ENCODE measurements around the gene ENPP3.

Gene ENPP3

GRCh38 chr6:131769385-131770141 is 132.5 kb downstream of the ENPP3 start:
- DNase-seq: no peak

- DNase-seq: no peak
Measured at GRCh38 chr6:131770776-131771175, 133.7 kb downstream of the ENPP3 start.

GRCh38 chr6:131773284-131773950 is 136.3 kb downstream of the ENPP3 start:
- no peak for DNase-seq

- no peak for DNase-seq
Measured at GRCh38 chr6:131775886-131776285, 138.8 kb downstream of the ENPP3 start.

GRCh38 chr6:131776985-131777384 is 139.9 kb downstream of the ENPP3 start:
- DNase-seq: no peak

GRCh38 chr6:131778169-131778568 is 141.1 kb downstream of the ENPP3 start:
- no peak for DNase-seq

- DNase-seq: no peak
Measured at GRCh38 chr6:131779304-131779703, 142.2 kb downstream of the ENPP3 start.

- DNase-seq: no peak
Measured at GRCh38 chr6:131780600-131780999, 143.5 kb downstream of the ENPP3 start.

GRCh38 chr6:131781687-131782086 is 144.6 kb downstream of the ENPP3 start:
- no peak for DNase-seq

GRCh38 chr6:131782764-131783163 is 145.7 kb downstream of the ENPP3 start:
- peak; percentile 43 for DNase-seq

GRCh38 chr6:131784561-131784960 is 147.5 kb downstream of the ENPP3 start:
- no peak for DNase-seq

GRCh38 chr6:131787079-131787478 is 150.0 kb downstream of the ENPP3 start:
- DNase-seq: no peak

GRCh38 chr6:131787766-131788712 is 150.9 kb downstream of the ENPP3 start:
- no peak for DNase-seq

- no peak for DNase-seq
Measured at GRCh38 chr6:131789219-131789618, 152.1 kb downstream of the ENPP3 start.

GRCh38 chr6:131791476-131791875 is 154.4 kb downstream of the ENPP3 start:
- no peak for DNase-seq

GRCh38 chr6:131792091-131792496 is 155.0 kb downstream of the ENPP3 start:
- DNase-seq: no peak

GRCh38 chr6:131795366-131795765 is 158.3 kb downstream of the ENPP3 start:
- DNase-seq: no peak

Data from NCI-H69 (cell line).